ENCODE data around the gene AVPI1. TPM values are rescaled to one million over a fixed set of nuclear protein-coding genes. Genes with fewer than 3 reads are reported as not detected.

The AVPI1 gene
- total and polyA plus RNA-seq, 4 donors: 15.1 to 26.8 (median 17.8) TPM

DNA sequence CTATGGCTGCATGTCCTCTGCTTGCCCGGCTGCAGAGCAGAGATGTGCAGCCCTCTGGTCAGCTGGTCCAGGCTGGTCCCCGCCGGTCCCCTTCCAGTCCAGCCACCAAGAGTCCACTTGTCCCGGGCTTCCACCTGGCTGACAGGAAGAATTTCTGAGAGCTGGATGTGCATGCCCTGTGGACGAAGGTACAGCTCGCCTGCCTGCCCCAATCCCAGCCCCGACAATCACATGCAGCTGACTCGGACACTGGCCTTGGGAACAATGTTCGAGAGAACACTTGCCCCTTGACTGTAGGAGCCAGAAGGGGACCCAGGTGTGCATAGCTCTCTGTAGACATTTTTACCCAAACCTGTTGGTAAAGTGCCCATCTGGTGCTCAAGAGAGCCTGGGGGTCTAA is 11.8 kb downstream of the AVPI1 start:
- DNase-seq (no peak), ATAC-seq (ENCODE audit: insufficient read depth, low FRiP score) (no peak)
- Histone ChIP-seq H3K36me3 (ENCODE audit: control insufficient read depth in 4 of 4, insufficient read depth in 4 of 4, low read length in 4 of 4) (peaks cover 14 to 47% (median 27%) of the 10 kb centered on the region in 4 donors), H3K4me1 (ENCODE audit: control insufficient read depth in 5 of 5, insufficient read depth in 5 of 5, low read length in 5 of 5) (no peaks in the 10 kb centered on the region), H3K9ac (ENCODE audit: insufficient read depth in 1 of 2, low read length in 2 of 2) (no peak overlapping the region), H3K27me3 (ENCODE audit: control insufficient read depth in 3 of 3, insufficient read depth in 3 of 3, low read length in 2 of 3) (no peaks in the 10 kb centered on the region), H3K4me3 (no peak overlapping the region), H3K27ac (ENCODE audit: low read depth in 1 of 2, low read length in 1 of 2) (no peak overlapping the region), H3K9me3 (ENCODE audit: control insufficient read depth in 4 of 4, insufficient read depth in 3 of 4, low read length in 3 of 4) (no peaks in the 10 kb centered on the region)
- 90 to 97% methylated on average over 9 of the region's 9 CpGs for WGBS, 2 donors
- TF ChIP-seq, protein P1, sequence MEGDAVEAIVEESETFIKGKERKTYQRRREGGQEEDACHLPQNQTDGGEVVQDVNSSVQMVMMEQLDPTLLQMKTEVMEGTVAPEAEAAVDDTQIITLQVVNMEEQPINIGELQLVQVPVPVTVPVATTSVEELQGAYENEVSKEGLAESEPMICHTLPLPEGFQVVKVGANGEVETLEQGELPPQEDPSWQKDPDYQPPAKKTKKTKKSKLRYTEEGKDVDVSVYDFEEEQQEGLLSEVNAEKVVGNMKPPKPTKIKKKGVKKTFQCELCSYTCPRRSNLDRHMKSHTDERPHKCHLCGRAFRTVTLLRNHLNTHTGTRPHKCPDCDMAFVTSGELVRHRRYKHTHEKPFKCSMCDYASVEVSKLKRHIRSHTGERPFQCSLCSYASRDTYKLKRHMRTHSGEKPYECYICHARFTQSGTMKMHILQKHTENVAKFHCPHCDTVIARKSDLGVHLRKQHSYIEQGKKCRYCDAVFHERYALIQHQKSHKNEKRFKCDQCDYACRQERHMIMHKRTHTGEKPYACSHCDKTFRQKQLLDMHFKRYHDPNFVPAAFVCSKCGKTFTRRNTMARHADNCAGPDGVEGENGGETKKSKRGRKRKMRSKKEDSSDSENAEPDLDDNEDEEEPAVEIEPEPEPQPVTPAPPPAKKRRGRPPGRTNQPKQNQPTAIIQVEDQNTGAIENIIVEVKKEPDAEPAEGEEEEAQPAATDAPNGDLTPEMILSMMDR (IDR thresholded peaks at IDR 0.05; ENCODE audit: control extremely low read depth, extremely low read depth): no peak

DNA sequence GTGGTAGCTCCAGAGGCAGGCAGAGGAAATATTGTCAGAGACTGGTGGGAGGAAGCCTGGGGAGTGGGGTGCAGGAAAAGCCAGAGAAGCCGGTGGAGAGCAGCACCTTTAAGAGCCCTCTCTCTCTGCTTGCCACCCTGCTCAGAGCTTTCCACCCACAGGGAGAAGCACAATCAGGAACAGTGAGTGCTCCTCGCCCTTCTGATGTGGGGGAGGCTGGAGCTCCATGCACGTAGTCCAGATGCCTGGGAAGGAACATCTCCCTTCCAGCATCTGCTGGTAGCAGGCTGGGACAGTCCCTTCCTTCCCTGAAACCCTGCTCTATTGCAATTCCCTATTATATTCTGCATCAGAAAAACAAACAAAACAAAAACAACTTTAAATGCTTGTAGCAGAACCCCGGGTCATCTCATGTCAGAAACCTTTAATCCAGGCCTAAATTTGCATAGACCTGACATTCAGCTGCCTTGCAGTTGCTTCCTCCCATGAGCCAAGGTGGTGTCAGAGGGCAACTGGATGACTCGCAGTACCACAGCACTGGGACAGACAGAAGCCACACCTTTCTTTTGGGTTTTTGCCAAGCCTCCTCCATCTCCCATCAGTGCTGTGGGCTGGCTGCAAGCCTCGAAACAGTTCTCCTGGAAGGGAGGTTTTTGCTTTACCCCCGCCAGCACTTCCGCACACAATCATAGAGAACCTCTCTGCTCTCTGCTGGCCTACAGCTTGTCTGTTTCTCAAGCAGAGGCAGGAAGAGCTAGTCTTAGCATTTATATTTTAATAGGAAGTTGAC is 13.1 kb downstream of the AVPI1 start:
- 85 to 88% methylated on average over 8 of the region's 8 CpGs for WGBS, 2 donors
- Histone ChIP-seq H3K27ac (ENCODE audit: low read depth in 1 of 2, low read length in 1 of 2) (no peak overlapping the region), H3K36me3 (ENCODE audit: control insufficient read depth in 4 of 4, insufficient read depth in 4 of 4, low read length in 4 of 4) (peaks cover 22 to 41% (median 29%) of the 10 kb centered on the region in 4 donors), H3K4me3 (no peak overlapping the region), H3K4me1 (ENCODE audit: control insufficient read depth in 5 of 5, insufficient read depth in 5 of 5, low read length in 5 of 5) (no peaks in the 10 kb centered on the region), H3K9me3 (ENCODE audit: control insufficient read depth in 4 of 4, insufficient read depth in 3 of 4, low read length in 3 of 4) (no peaks in the 10 kb centered on the region), H3K9ac (ENCODE audit: insufficient read depth in 1 of 2, low read length in 2 of 2) (no peak overlapping the region), H3K27me3 (ENCODE audit: control insufficient read depth in 3 of 3, insufficient read depth in 3 of 3, low read length in 2 of 3) (no peaks in the 10 kb centered on the region)
- ATAC-seq (ENCODE audit: insufficient read depth, low FRiP score): no peak
- DNase-seq: no peak
- TF ChIP-seq, protein P1 (IDR thresholded peaks at IDR 0.05; ENCODE audit: control extremely low read depth, extremely low read depth): no peak

DNA sequence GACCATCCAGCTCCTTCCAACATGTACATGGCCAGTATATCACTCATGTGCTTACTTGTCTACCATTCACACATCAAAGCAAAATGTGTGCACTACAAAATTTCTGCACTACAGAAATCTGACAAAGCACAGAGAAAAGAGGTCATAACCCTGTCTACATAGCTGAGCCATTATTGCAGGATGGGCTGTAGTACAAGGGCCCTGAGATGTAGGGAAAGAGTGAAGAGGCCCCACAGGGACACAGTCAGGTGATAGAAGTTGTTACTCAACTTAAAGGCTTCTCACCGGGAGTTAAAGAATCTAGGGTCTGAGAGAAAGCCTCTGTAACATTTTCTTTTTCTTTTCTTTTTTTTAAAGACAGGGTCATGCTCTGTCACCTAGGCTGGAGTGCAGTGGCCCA is 17.5 kb downstream of the AVPI1 start:
- Histone ChIP-seq H3K4me3 (no peak overlapping the region), H3K4me1 (ENCODE audit: control insufficient read depth in 5 of 5, insufficient read depth in 5 of 5, low read length in 5 of 5) (no peaks in the 10 kb centered on the region), H3K27me3 (ENCODE audit: control insufficient read depth in 3 of 3, insufficient read depth in 3 of 3, low read length in 2 of 3) (no peaks in the 10 kb centered on the region), H3K9ac (ENCODE audit: insufficient read depth in 1 of 2, low read length in 2 of 2) (no peak overlapping the region), H3K36me3 (ENCODE audit: control insufficient read depth in 4 of 4, insufficient read depth in 4 of 4, low read length in 4 of 4) (peaks cover 23 to 32% (median 27%) of the 10 kb centered on the region in 4 donors), H3K27ac (ENCODE audit: low read depth in 1 of 2, low read length in 1 of 2) (no peak overlapping the region), H3K9me3 (ENCODE audit: control insufficient read depth in 4 of 4, insufficient read depth in 3 of 4, low read length in 3 of 4) (no peaks in the 10 kb centered on the region)
- DNase-seq (no peak), ATAC-seq (ENCODE audit: insufficient read depth, low FRiP score) (no peak)
- TF ChIP-seq, protein P1 (IDR thresholded peaks at IDR 0.05; ENCODE audit: control extremely low read depth, extremely low read depth): no peak
- whole genome bisulfite sequencing, 2 donors: 52 to 60% methylated on average over 1 of the region's 1 CpG
